LNCAP (cell line): ENCODE data around the gene LAMA3.

Source experiments
- CTCF ChIP-seq: fragments of 450-650 bp; IDR thresholded peaks from 2 replicates; pipeline ENCODE4 v1.5.1; 2017; ENCODE audit warnings: mild to moderate bottlenecking

LAMA3 gene

GRCh38 chr18:23930002-23930401 lies 240.7 kb downstream of the LAMA3 start:
- TF ChIP-seq CTCF = no peak

GRCh38 chr18:23932385-23933067 lies 243.3 kb downstream of the LAMA3 start:
- no peak for TF ChIP-seq CTCF

DNA sequence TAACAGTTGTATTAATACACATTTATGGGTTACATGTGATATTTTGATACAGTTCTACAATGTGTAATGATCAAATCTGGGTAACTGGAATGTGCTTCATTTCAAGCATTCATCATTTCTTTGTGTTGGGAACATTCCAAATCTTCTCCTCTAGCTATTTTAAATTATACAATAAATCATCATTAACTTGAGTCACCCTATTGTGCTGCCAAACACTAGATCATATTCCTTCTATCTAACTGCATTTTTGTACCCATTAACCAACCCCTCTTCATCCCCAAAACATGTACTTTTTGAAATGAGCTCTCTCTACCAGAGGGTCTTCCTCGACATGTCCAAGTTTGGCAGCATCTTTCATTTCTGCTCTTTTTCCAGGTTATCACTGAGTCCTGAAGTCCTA lies 244.2 kb downstream of the LAMA3 start:
- TF ChIP-seq CTCF = no peak

DNA sequence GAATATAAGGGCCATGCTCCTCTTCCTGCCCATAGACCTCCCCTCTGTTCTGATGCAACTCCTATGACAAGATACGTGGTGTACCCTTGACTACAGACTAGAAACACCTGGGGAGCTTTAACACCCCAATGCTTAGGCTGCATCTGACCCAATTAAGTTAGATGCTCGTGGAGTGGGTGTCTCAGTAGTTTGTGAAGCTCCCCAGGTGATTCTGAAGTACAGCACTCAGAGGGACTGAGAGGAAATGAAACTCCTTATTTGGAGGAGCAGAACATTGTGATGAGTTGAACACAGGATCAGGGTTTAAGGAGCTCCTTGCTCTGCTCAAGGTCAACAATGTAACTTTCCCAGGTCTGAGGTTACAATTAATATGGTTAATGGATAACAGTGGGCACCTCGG lies 245.0 kb downstream of the LAMA3 start:
- no peak for TF ChIP-seq CTCF

GRCh38 chr18:23934863-23935262 lies 245.6 kb downstream of the LAMA3 start:
- TF ChIP-seq CTCF = no peak

DNA sequence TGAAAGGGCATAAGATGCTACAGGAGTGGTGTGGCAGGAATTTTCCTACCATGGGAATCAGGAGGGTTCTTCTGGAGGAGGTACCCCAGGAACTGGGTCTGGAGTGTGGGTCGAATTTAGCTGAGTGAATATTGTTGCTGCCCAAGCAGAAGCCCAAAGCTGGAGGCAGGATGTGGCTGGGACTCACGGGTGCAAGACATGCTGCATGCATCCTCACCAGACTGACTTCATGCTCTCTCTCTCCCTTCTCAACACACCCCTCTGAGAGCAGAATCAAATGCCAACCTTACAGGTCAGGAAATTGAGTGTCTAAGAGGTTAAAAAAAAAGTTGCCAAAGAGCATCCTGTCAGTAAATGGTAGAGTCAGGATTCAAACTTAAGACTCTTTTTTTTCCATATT lies 246.6 kb downstream of the LAMA3 start:
- no peak for TF ChIP-seq CTCF

GRCh38 chr18:23936381-23936958 lies 247.2 kb downstream of the LAMA3 start:
- no peak for TF ChIP-seq CTCF
